Measurements from ENCODE around the gene ZNF560. TPM values are rescaled to one million over a fixed set of nuclear protein-coding genes. Genes with fewer than 3 reads are reported as not detected.

The ZNF560 gene
- polyA plus RNA-seq, 1 experiment: 2.1 TPM

- no peak overlapping the region for H3K27ac ChIP-seq (ENCODE audit: low read depth, low read length)
These were observed 37.5 kb upstream of the ZNF560 start for GRCh38 chr19:9535934-9536333.

GRCh38 chr19:9531933-9532332 lies 33.5 kb upstream of the ZNF560 start:
- POLR2A ChIA-PET: no interaction called here
- no peaks in the 10 kb centered on the region for H3K27me3 ChIP-seq (ENCODE audit: control insufficient read depth, insufficient read depth, low read length)
- H3K4me3 ChIP-seq (ENCODE audit: low read depth, low read length): no peak overlapping the region
- no peak for TF ChIP-seq CTCF (IDR thresholded peaks at IDR 0.05; ENCODE audit: low read depth, low read length)
- H3K27ac ChIP-seq (ENCODE audit: low read depth, low read length): no peak overlapping the region
- peaks cover 87% of the 10 kb centered on the region for H3K9me3 ChIP-seq (ENCODE audit: control insufficient read depth, insufficient read depth, low read length)
- no peak for DNase-seq (ENCODE audit: low read depth, low spot score)
- CTCF ChIA-PET: no interaction called here

More at GRCh38 chr19:9535934-9536333, 37.5 kb upstream of the ZNF560 start:
- ChIA-PET POLR2A (no interaction called here), CTCF (no interaction called here)
- DNase-seq (ENCODE audit: low read depth, low spot score): no peak
- Histone ChIP-seq H3K4me3 (ENCODE audit: low read depth, low read length) (no peak overlapping the region), H3K27me3 (ENCODE audit: control insufficient read depth, insufficient read depth, low read length) (no peaks in the 10 kb centered on the region), H3K9me3 (ENCODE audit: control insufficient read depth, insufficient read depth, low read length) (peaks cover 63% of the 10 kb centered on the region)
- TF ChIP-seq CTCF (IDR thresholded peaks at IDR 0.05; ENCODE audit: low read depth, low read length): no peak

GRCh38 chr19:9528757-9529336 lies 30.4 kb upstream of the ZNF560 start:
- no peak for DNase-seq (ENCODE audit: low read depth, low spot score)
- CTCF ChIA-PET: no interaction called here

GRCh38 chr19:9523885-9524474 lies 25.6 kb upstream of the ZNF560 start:
- Histone ChIP-seq H3K9me3 (ENCODE audit: control insufficient read depth, insufficient read depth, low read length) (peaks cover 75% of the 10 kb centered on the region), H3K4me3 (ENCODE audit: low read depth, low read length) (no peak overlapping the region), H3K27ac (ENCODE audit: low read depth, low read length) (no peak overlapping the region), H3K27me3 (ENCODE audit: control insufficient read depth, insufficient read depth, low read length) (no peaks in the 10 kb centered on the region)
- TF ChIP-seq CTCF (IDR thresholded peaks at IDR 0.05; ENCODE audit: low read depth, low read length): no peak
- CTCF ChIA-PET: no interaction called here
- DNase-seq (ENCODE audit: low read depth, low spot score): no peak
- POLR2A ChIA-PET: no interaction called here

More at GRCh38 chr19:9528757-9529336, 30.4 kb upstream of the ZNF560 start:
- POLR2A ChIA-PET: no interaction called here
- Histone ChIP-seq H3K27me3 (ENCODE audit: control insufficient read depth, insufficient read depth, low read length) (no peaks in the 10 kb centered on the region), H3K9me3 (ENCODE audit: control insufficient read depth, insufficient read depth, low read length) (peaks cover 76% of the 10 kb centered on the region), H3K4me3 (ENCODE audit: low read depth, low read length) (no peak overlapping the region), H3K27ac (ENCODE audit: low read depth, low read length) (no peak overlapping the region)
- TF ChIP-seq CTCF (IDR thresholded peaks at IDR 0.05; ENCODE audit: low read depth, low read length): no peak

GRCh38 chr19:9507285-9507684 lies 8.9 kb upstream of the ZNF560 start:
- H3K27me3 ChIP-seq (ENCODE audit: control insufficient read depth, insufficient read depth, low read length): no peaks in the 10 kb centered on the region
- no peak for DNase-seq (ENCODE audit: low read depth, low spot score)
- no peak for TF ChIP-seq CTCF (IDR thresholded peaks at IDR 0.05; ENCODE audit: low read depth, low read length)
- peaks cover 13% of the 10 kb centered on the region; the same call in 1 of the 2 replicates for H3K9me3 ChIP-seq (ENCODE audit: control insufficient read depth, insufficient read depth, low read length)
- H3K27ac ChIP-seq (ENCODE audit: low read depth, low read length): no peak overlapping the region
- ChIA-PET CTCF (no interaction called here), POLR2A (no interaction called here)
- no peak overlapping the region for H3K4me3 ChIP-seq (ENCODE audit: low read depth, low read length)

Measured in AG04450 (cell line).